Aorta (tissue), 5 donors: ENCODE data around the gene FILIP1L. TPM values are rescaled to one million over a fixed set of nuclear protein-coding genes. Genes with fewer than 3 reads are reported as not detected.
A peak's percentile ranks its signal among the peaks of the same experiment; 100 is the strongest.

Source experiments
- ATAC-seq: fragments of 200-7000 bp; cut with Tn5 transposase; one replicate; pipeline ENCODE4 v1.9.1; 2022; ENCODE audit warnings: moderate library complexity; ENCODE audit not compliant: low FRiP score
- DNase-seq, 2 donors: peaks; one replicate each; pipeline ENCODE4 v3.0.0-alpha.2; 2020
- H3K27ac ChIP-seq, 2 donors: one replicate each; pipeline ENCODE4 v1.5.1; 2013; ENCODE audit warnings: low read length in 2 of 2, mild to moderate bottlenecking in 2 of 2, moderate library complexity in 2 of 2, control low read depth in 1 of 2, inconsistent platforms in 1 of 2, low read depth in 1 of 2
- H3K27me3 ChIP-seq, 2 donors: one replicate each; pipeline ENCODE4 v1.6.1; 2013; ENCODE audit warnings: control low read depth in 1 of 2, low read length in 1 of 2, mild to moderate bottlenecking in 1 of 2, moderate library complexity in 1 of 2; ENCODE audit not compliant: insufficient read depth in 2 of 2, control insufficient read depth in 1 of 2
- H3K36me3 ChIP-seq, 2 donors: one replicate each; pipeline ENCODE4 v1.6.1; 2013; ENCODE audit warnings: control low read depth in 1 of 2, low read length in 1 of 2, mild to moderate bottlenecking in 1 of 2; ENCODE audit not compliant: insufficient read depth in 2 of 2, control insufficient read depth in 1 of 2
- H3K4me1 ChIP-seq, 2 donors: one replicate each; pipeline ENCODE4 v1.6.1; 2013; ENCODE audit warnings: low read length in 2 of 2, control low read depth in 1 of 2, mild to moderate bottlenecking in 1 of 2, moderate library complexity in 1 of 2; ENCODE audit not compliant: insufficient read depth in 2 of 2, control insufficient read depth in 1 of 2
- H3K4me3 ChIP-seq, 2 donors: one replicate each; pipeline ENCODE4 v1.5.1; 2013; ENCODE audit warnings: low read length in 2 of 2, control low read depth in 1 of 2, mild to moderate bottlenecking in 1 of 2
- H3K9me3 ChIP-seq: one replicate; pipeline ENCODE4 v1.6.1; 2013; ENCODE audit warnings: mild to moderate bottlenecking, low read length; ENCODE audit not compliant: control insufficient read depth
- WGBS, 2 donors: extraction: QIAGEN DNeasy Blood & Tissue Kit; methylation state at CpG; one replicate each; pipeline ENCODE4 v1.1.7; 2013; 5-methylcytosine and 5-hydroxymethylcytosine counted together
- intact Hi-C, 2 donors: fragments of 100-400 bp; cut with DNase I; formaldehyde crosslinking; loops; one replicate each; pipeline versions ENCODE4 v1.14.2 to v1.15.0; 2022
- polyA plus RNA-seq, 2 donors: library from polyadenylated mRNA; stranded (reverse); fragments of 200-250 nt; gene quantifications; one replicate each; pipeline ENCODE4 v1.2.3, GENCODE V29; 2013
- total RNA-seq, 2 donors: library from RNA; stranded (reverse); fragmentation: NEBNext Ultra II Directional; extraction: Animal tissue kit (Norgen Biotek cat#: 25700); gene quantifications; one replicate each; pipeline ENCODE4 v1.2.1, GENCODE V29; 2021
- donor health status: healthy with polysubstance abuse.
- donor health status: Bipolar disorder and iron deficiency.
- donor health status: DM: no; HTN: no; CAD: no.
- donor health status: DM: no; HTN: no; CAD: no.
- donor health status: DM: yes; HTN: yes; CAD: no.

The FILIP1L gene
- total and polyA plus RNA-seq, 4 donors: 168 to 861 (median 251) TPM

- peaks cover 0 to 2% of the 10 kb centered on the region in 2 donors for H3K4me1 ChIP-seq
- 99 to 100% methylated on average over 1 of the region's 1 CpG for WGBS, 2 donors
Observed at GRCh38 chr3:99882436-99883137, 231.7 kb downstream of the FILIP1L start.

GRCh38 chr3:99881121-99881524 is 233.2 kb downstream of the FILIP1L start:
- peaks cover 0 to 2% of the 10 kb centered on the region in 2 donors for H3K4me1 ChIP-seq
- H3K36me3 ChIP-seq: no peaks in the 10 kb centered on the region
- ATAC-seq: peak; percentile 79
- intact Hi-C loops: no loop called here
- no peak overlapping the region for H3K27ac ChIP-seq
- WGBS, 2 donors: 15 to 25% methylated on average over 2 of the region's 2 CpGs
- H3K4me3 ChIP-seq: no peak overlapping the region
- no peak for DNase-seq
- no peaks in the 10 kb centered on the region for H3K27me3 ChIP-seq
- H3K9me3 ChIP-seq: no peaks in the 10 kb centered on the region

More at GRCh38 chr3:99882436-99883137, 231.7 kb downstream of the FILIP1L start:
- Histone ChIP-seq H3K4me3 (no peak overlapping the region), H3K27ac (no peak overlapping the region), H3K27me3 (no peaks in the 10 kb centered on the region), H3K9me3 (no peaks in the 10 kb centered on the region), H3K36me3 (no peaks in the 10 kb centered on the region)
- intact Hi-C loops: no loop called here
- ATAC-seq (no peak), DNase-seq (no peak)

GRCh38 chr3:99879275-99879674 is 235.0 kb downstream of the FILIP1L start:
- peak overlapping the region in 1 of 2 donors; percentile 23 for H3K27ac ChIP-seq

GRCh38 chr3:99878005-99878404 is 236.3 kb downstream of the FILIP1L start:
- no peaks in the 10 kb centered on the region for H3K4me1 ChIP-seq
- intact Hi-C loops: loop anchor here (5.0 to 10.0 kb wide), 2 partner anchors 49 to 167 kb away; no protein-coding TSS in a partner anchor
- DNase-seq (no peak), ATAC-seq (no peak)
- no peaks in the 10 kb centered on the region for H3K27me3 ChIP-seq
- H3K27ac ChIP-seq: peak overlapping the region in 1 of 2 donors; percentile 23
- no peak overlapping the region for H3K4me3 ChIP-seq
- H3K36me3 ChIP-seq: no peaks in the 10 kb centered on the region
- no peaks in the 10 kb centered on the region for H3K9me3 ChIP-seq
- 98% methylated on average over 1 of the region's 1 CpG for WGBS, 2 donors

More at GRCh38 chr3:99879275-99879674, 235.0 kb downstream of the FILIP1L start:
- Histone ChIP-seq H3K9me3 (no peaks in the 10 kb centered on the region), H3K4me1 (peaks cover 0 to 2% of the 10 kb centered on the region in 2 donors), H3K36me3 (no peaks in the 10 kb centered on the region), H3K27me3 (no peaks in the 10 kb centered on the region), H3K4me3 (no peak overlapping the region)
- DNase-seq (no peak), ATAC-seq (no peak)
- intact Hi-C loops: loop anchor here (5.0 to 10.0 kb wide), 2 partner anchors 48 to 166 kb away; no protein-coding TSS in a partner anchor
- 98% methylated on average over 2 of the region's 2 CpGs for WGBS, 2 donors

- 24 to 25% methylated on average over 4 of the region's 4 CpGs for WGBS, 2 donors
- Histone ChIP-seq H3K4me1 (no peaks in the 10 kb centered on the region), H3K27ac (peak overlapping the region in 1 of 2 donors; percentile 94)
Observed at GRCh38 chr3:99877031-99877579, 237.2 kb downstream of the FILIP1L start.

GRCh38 chr3:99875929-99876841 is 238.1 kb downstream of the FILIP1L start:
- no peaks in the 10 kb centered on the region for H3K4me1 ChIP-seq
- peak overlapping the region; percentile 68 to 94 for H3K4me3 ChIP-seq
- intact Hi-C loops: loop anchor here (5.0 to 10.0 kb wide), 2 partner anchors 51 to 169 kb away; no protein-coding TSS in a partner anchor
- WGBS, 2 donors: 1% methylated on average over 62 to 63 of the region's 63 CpGs
- ATAC-seq (peak; percentile 94), DNase-seq (peak; percentile 91 to 94)
- H3K36me3 ChIP-seq: no peaks in the 10 kb centered on the region
- H3K27me3 ChIP-seq: no peaks in the 10 kb centered on the region
- peak overlapping the region; percentile 82 to 94 for H3K27ac ChIP-seq
- H3K9me3 ChIP-seq: no peaks in the 10 kb centered on the region

More at GRCh38 chr3:99877031-99877579, 237.2 kb downstream of the FILIP1L start:
- no peaks in the 10 kb centered on the region for H3K9me3 ChIP-seq
- peak overlapping the region; percentile 68 to 94 for H3K4me3 ChIP-seq
- intact Hi-C loops: loop anchor here (5.0 to 10.0 kb wide), 2 partner anchors 50 to 168 kb away; no protein-coding TSS in a partner anchor
- no peaks in the 10 kb centered on the region for H3K27me3 ChIP-seq
- H3K36me3 ChIP-seq: no peaks in the 10 kb centered on the region
- ATAC-seq (no peak), DNase-seq (no peak)

GRCh38 chr3:99875581-99875928 is 238.7 kb downstream of the FILIP1L start:
- Histone ChIP-seq H3K4me3 (peak overlapping the region; percentile 68 to 94), H3K27me3 (no peaks in the 10 kb centered on the region), H3K4me1 (no peaks in the 10 kb centered on the region), H3K9me3 (no peaks in the 10 kb centered on the region), H3K27ac (peak overlapping the region; percentile 82 to 94), H3K36me3 (no peaks in the 10 kb centered on the region)
- intact Hi-C loops: loop anchor here (5.0 to 10.0 kb wide), 2 partner anchors 52 to 169 kb away; no protein-coding TSS in a partner anchor
- peak; percentile 53 for ATAC-seq
- 0 to 1% methylated on average over 6 of the region's 6 CpGs for WGBS, 2 donors
- no peak for DNase-seq
